ENCODE measurements around the gene CFAP77. TPM values are rescaled to one million over a fixed set of nuclear protein-coding genes. Genes with fewer than 3 reads are reported as not detected.

CFAP77 gene
- total RNA-seq, 1 donor from 2014 or later = not detected

DNA sequence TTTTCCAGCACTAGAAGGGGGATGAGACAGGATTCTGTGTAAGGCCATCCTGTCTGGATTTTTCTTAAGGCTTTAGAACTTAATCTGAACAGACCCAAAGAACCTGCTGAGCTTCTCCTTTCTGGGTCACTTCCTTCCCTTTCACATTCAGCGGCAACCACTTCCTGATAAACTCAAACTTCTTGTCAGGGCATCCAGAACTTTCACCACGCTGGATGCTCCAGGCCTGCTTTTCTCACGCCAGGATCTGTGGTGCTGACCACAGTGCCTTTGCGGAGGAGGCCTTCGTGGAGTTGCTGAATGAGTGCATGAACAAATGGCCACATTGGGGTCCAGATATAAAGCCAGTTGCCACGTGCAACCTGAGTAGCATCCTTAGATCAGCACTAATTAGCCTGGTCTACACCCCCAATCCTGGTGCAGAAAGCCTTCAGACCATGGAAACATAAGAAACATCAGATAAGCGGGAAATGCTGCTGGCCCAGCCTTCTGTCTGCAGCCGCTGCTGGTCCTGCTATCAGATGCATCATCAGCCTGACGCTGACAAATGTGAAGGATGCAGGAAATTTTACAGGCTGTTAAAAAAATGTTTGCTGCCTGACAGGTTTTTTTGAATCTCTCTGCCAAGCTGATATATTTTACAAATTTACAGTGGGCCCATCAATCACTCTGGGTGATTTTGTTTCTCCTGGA is 97.1 kb downstream of the CFAP77 start:
- POLR2A ChIA-PET = no interaction called here
- CTCF ChIA-PET = interaction anchor here (0.7 to 3.0 kb wide), 6 partner anchors 11 to 398 kb away, joined by 3 to 10 read pairs (median 5); no protein-coding TSS in a partner anchor
- Mint-ChIP-seq H3K4me1 (peaks cover 8% of the 10 kb centered on the region), H3K4me3 (no peak overlapping the region), H3K36me3 (ENCODE audit: low read depth) (no peaks in the 10 kb centered on the region), H3K27ac (no peak overlapping the region), H3K27me3 (peaks cover 12% of the 10 kb centered on the region), H3K9me3 (no peaks in the 10 kb centered on the region)
- ATAC-seq (ENCODE audit: low read depth) = no peak
- intact Hi-C loops (cut with micrococcal nuclease) = loop anchor here (1.0 to 2.0 kb wide), 5 partner anchors 68 to 465 kb away; no protein-coding TSS in a partner anchor
- DNase-seq = no peak
- TF ChIP-seq, protein P1, sequence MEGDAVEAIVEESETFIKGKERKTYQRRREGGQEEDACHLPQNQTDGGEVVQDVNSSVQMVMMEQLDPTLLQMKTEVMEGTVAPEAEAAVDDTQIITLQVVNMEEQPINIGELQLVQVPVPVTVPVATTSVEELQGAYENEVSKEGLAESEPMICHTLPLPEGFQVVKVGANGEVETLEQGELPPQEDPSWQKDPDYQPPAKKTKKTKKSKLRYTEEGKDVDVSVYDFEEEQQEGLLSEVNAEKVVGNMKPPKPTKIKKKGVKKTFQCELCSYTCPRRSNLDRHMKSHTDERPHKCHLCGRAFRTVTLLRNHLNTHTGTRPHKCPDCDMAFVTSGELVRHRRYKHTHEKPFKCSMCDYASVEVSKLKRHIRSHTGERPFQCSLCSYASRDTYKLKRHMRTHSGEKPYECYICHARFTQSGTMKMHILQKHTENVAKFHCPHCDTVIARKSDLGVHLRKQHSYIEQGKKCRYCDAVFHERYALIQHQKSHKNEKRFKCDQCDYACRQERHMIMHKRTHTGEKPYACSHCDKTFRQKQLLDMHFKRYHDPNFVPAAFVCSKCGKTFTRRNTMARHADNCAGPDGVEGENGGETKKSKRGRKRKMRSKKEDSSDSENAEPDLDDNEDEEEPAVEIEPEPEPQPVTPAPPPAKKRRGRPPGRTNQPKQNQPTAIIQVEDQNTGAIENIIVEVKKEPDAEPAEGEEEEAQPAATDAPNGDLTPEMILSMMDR (IDR thresholded peaks at IDR 0.05) = no peak

DNA sequence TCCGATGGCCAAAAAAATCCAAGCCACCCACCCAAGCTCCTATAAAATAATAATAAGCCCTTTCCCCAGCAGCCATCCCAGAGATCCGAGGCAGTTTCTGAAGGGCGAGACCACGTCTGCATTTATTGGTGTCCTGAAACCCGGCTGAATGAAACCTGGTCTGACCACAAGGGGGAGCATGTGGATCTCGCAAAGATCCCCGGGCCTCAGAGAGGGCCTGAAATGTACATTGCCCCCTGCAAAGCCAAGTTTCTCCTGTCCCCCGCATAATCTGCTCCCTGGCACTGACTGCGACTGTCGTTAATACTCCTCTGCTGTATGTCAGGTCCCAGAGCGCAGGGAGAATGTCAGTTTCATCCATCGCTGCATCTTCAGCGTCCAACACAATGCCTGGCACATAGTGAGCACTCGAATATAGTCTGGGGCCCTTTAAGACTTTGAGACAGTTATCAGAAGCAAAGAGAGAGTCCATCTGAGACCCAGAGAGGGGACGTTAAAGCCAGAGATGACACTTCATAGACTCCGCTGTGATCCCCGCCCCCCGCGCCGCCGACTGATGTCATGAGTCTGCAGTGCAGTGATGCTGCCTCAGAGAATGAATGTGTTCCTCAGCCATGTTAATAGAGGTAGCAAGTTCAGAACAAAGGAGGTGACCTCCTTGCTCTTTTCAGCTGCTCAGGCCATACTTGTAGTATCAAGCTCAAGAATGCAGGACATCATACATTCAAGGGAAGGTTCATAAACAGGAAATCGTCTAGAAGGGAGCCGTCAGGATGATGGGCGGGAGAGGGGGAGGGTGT is 97.9 kb downstream of the CFAP77 start:
- H3K4me3 Mint-ChIP-seq = no peak overlapping the region
- H3K27me3 Mint-ChIP-seq = peaks cover 12% of the 10 kb centered on the region
- CTCF ChIA-PET = interaction anchor here (0.9 to 3.0 kb wide), 7 partner anchors 11 to 397 kb away, joined by 3 to 10 read pairs (median 5); no protein-coding TSS in a partner anchor

DNA sequence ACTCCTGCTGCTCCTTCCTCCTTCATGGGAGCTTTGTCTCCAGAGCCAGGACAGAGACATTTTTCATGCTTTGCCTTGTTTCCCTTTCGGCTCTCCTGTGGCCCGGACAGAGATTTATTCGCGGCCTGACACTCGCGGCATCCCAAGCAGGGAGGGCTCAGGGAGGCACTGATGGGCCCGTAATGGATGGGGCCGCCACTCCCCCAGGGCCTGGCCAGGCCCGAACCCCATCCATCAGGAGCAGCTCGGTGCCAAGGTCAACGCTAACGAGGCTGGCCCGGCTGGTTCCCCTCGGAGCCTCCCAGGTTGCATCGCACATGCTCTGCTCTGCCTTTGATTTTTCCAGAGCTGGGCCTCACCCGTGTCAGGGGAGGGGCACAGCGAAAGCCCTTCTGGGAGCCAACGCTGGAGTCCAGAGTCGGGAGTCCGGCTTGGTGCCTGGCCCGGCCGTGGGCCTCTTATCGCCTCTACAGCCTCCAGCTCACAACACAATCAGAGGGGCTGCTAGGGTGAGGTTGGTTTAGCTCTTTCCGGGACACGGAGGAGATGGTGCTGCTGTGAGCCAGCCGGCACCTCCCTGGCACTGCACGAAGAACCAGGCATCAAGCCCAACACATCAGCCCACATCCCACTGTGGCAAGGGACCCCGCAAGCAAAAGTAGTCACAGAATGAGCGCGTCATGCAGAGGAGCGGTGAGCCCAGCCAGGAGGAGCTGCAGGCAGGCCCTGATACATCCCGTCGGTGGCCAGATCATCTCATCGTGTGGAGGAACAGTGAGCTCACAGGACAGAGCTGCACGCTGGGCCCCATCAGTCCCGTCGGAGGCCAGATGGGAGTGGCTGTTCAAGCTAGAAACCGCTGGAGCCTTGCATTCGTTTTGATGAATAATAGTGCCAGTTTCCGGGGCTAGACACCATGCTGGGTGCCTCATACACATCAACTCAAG is 100.2 kb downstream of the CFAP77 start:
- Mint-ChIP-seq H3K4me3 (no peak overlapping the region), H3K27me3 (peaks cover 10% of the 10 kb centered on the region), H3K36me3 (ENCODE audit: low read depth) (no peaks in the 10 kb centered on the region), H3K4me1 (peaks cover 8% of the 10 kb centered on the region), H3K27ac (no peak overlapping the region), H3K9me3 (no peaks in the 10 kb centered on the region)
- ChIA-PET POLR2A (interaction anchor here (0.6 kb wide), 1 partner anchor 512 kb away, joined by 8 read pairs; no protein-coding TSS in a partner anchor), CTCF (interaction anchor here (1.1 to 1.7 kb wide), 2 partner anchors 289 kb away, joined by 3 to 4 read pairs; no protein-coding TSS in a partner anchor)
- no peak for DNase-seq
- no peak for ATAC-seq (ENCODE audit: low read depth)
- intact Hi-C loops (cut with micrococcal nuclease) = loop anchor here (10.0 kb wide), 1 partner anchor 55 kb away; no protein-coding TSS in a partner anchor
- TF ChIP-seq, protein P1 (IDR thresholded peaks at IDR 0.05) = no peak

More for the DNA sequence above, 97.9 kb downstream of the CFAP77 start:
- peaks cover 8% of the 10 kb centered on the region for H3K4me1 Mint-ChIP-seq
- peak; percentile 47 for DNase-seq
- H3K9me3 Mint-ChIP-seq = no peaks in the 10 kb centered on the region
- POLR2A ChIA-PET = no interaction called here
- H3K27ac Mint-ChIP-seq = no peak overlapping the region
- TF ChIP-seq, protein P1 (IDR thresholded peaks at IDR 0.05) = no peak
- ATAC-seq (ENCODE audit: low read depth) = peak; percentile 62
- H3K36me3 Mint-ChIP-seq (ENCODE audit: low read depth) = no peaks in the 10 kb centered on the region
- intact Hi-C loops (cut with micrococcal nuclease) = loop anchor here (1.0 to 2.0 kb wide), 5 partner anchors 67 to 464 kb away; no protein-coding TSS in a partner anchor

DNA sequence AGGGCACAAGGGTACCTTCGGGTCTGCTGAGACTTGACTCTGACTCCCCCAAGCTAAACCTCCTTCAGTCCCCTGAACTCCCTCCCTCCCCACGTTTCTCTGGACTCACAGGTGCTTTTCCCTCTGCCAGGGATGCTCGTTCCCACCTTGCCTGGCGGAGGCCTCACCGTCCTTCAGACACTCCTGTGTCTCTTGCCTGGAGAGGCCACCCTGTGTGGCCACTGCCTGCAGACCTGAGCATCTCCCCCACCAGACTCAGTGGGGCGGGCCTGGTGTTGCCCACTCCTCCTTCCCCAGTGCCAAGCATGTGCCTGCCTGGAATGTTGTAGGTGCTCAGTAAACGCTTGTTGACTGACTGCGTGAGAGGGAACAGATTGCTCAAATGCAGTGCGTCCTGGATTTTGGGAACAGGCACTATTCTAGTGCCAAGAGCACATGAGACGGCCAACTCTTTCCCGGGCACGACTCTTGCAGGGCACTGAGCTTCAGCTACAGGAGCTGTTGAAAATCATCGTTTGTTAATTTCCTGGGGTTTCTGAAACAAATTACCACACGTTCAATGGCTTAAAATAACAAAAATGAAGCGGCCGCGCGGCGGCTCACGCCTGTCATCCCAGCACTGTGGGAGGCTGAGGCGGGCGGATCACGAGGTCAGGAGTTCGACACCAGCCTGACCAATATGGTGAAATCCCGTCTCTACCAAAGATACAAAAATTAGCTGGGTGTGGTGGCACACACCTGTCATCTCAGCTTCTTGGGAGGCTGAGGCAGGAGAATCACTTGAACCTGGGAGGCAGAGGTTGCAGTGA is 101.4 kb downstream of the CFAP77 start:
- Mint-ChIP-seq H3K4me3 (no peak overlapping the region), H3K36me3 (ENCODE audit: low read depth) (no peaks in the 10 kb centered on the region), H3K27ac (no peak overlapping the region), H3K27me3 (peaks cover 12% of the 10 kb centered on the region), H3K4me1 (peaks cover 8% of the 10 kb centered on the region), H3K9me3 (no peaks in the 10 kb centered on the region)
- ChIA-PET CTCF (interaction anchor here (0.7 to 1.3 kb wide), 3 partner anchors 287 to 313 kb away, joined by 3 to 4 read pairs (median 3); no protein-coding TSS in a partner anchor), POLR2A (no interaction called here)
- TF ChIP-seq, protein P1 (IDR thresholded peaks at IDR 0.05) = no peak
- DNase-seq (no peak), ATAC-seq (ENCODE audit: low read depth) (no peak)
- intact Hi-C loops (cut with micrococcal nuclease) = loop anchor here (10.0 kb wide), 1 partner anchor 57 kb away; no protein-coding TSS in a partner anchor
